ENCODE results near the gene TRIM25.

The TRIM25 gene

DNA sequence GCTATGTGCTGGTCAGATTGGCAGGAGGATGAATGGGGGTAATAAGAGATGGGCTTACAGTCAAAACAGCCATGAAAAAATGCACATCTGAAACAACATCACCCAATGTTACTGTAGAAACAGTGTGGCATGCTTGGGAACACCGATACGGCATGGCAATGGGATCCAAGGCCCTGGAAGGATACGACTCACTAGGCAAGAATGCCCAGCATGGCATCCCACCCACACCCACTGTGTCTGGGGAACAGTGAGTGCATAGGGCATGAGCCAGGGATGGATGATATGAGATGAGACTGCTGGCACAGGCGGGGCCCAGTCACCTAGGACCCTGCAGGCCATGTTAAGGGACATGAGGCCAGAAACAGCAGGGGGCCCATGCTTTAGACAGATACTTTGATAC, 11.5 kb downstream of the TRIM25 start:
- TF ChIP-seq, protein P1, sequence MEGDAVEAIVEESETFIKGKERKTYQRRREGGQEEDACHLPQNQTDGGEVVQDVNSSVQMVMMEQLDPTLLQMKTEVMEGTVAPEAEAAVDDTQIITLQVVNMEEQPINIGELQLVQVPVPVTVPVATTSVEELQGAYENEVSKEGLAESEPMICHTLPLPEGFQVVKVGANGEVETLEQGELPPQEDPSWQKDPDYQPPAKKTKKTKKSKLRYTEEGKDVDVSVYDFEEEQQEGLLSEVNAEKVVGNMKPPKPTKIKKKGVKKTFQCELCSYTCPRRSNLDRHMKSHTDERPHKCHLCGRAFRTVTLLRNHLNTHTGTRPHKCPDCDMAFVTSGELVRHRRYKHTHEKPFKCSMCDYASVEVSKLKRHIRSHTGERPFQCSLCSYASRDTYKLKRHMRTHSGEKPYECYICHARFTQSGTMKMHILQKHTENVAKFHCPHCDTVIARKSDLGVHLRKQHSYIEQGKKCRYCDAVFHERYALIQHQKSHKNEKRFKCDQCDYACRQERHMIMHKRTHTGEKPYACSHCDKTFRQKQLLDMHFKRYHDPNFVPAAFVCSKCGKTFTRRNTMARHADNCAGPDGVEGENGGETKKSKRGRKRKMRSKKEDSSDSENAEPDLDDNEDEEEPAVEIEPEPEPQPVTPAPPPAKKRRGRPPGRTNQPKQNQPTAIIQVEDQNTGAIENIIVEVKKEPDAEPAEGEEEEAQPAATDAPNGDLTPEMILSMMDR (IDR thresholded peaks at IDR 0.05; ENCODE audit: low read depth, low read length), result no peak
- no peak for DNase-seq (ENCODE audit: extremely low read depth, low read depth)

DNA sequence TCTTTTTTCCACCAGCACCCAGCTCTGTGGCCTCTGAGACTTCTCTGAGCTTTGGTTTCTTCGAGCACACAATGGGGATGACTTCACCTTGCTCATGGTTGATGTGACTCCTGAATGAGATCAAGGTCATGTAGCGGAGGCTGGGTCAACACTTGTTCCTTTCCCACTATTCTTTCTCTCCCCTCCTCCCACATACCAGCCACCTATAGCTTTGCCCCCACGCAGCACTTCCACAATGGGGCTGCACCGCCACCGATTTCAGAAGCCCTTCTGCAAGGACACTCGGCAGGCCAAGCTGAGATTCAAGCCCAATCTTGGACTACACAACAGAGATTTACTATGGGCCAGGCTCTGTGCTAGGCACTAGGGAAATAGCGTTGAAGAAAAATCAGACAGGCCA, 14.4 kb downstream of the TRIM25 start:
- DNase-seq (ENCODE audit: extremely low read depth, low read depth), result no peak

GRCh38 chr17:56898874-56899273, 15.0 kb downstream of the TRIM25 start:
- TF ChIP-seq, protein P1 (IDR thresholded peaks at IDR 0.05; ENCODE audit: low read depth, low read length), result no peak
- DNase-seq (ENCODE audit: extremely low read depth, low read depth), result no peak

More for the DNA sequence above, 14.4 kb downstream of the TRIM25 start:
- TF ChIP-seq, protein P1 (IDR thresholded peaks at IDR 0.05; ENCODE audit: low read depth, low read length), result no peak

GRCh38 chr17:56897646-56898424, 16.0 kb downstream of the TRIM25 start:
- TF ChIP-seq, protein P1 (IDR thresholded peaks at IDR 0.05; ENCODE audit: low read depth, low read length), result no peak

DNA sequence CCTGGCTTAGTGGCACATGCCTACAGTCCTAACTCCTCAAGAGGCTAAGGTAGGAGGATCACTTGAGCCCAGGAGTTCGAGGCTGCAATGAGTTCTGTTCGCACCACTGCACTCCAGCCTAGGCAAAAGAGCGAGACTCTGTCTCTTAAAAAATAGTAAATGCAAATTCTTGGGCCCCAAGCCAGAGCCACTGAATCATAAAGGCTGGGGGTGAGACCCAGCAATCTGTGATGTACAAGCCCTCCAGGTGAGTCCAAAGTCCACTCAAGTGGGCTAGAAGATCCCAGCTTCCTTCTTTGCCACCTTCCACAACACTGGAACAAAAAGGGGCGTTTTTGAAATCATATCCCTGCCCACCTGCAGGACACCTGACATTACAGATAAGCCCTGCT, 16.9 kb downstream of the TRIM25 start:
- no peak for DNase-seq (ENCODE audit: extremely low read depth, low read depth)
- TF ChIP-seq, protein P1 (IDR thresholded peaks at IDR 0.05; ENCODE audit: low read depth, low read length), result no peak

More at GRCh38 chr17:56897646-56898424, 16.0 kb downstream of the TRIM25 start:
- no peak for DNase-seq (ENCODE audit: extremely low read depth, low read depth)

- TF ChIP-seq, protein P1 (IDR thresholded peaks at IDR 0.05; ENCODE audit: low read depth, low read length), result no peak
- DNase-seq (ENCODE audit: extremely low read depth, low read depth), result no peak
Measured at GRCh38 chr17:56896217-56896967, 17.5 kb downstream of the TRIM25 start.

- no peak for DNase-seq (ENCODE audit: extremely low read depth, low read depth)
- TF ChIP-seq, protein P1 (IDR thresholded peaks at IDR 0.05; ENCODE audit: low read depth, low read length), result no peak
Measured at GRCh38 chr17:56894859-56895455, 18.9 kb downstream of the TRIM25 start.
